Measurements from ENCODE around the gene SPOUT1.
"Not testable (repeated sequence)": the region's sequence is repeated elsewhere in the genome, so short reads cannot be mapped to it uniquely, and the experiment has no call there.

Gene SPOUT1

GRCh38 chr9:128807827-128808226 is 21.8 kb downstream of the SPOUT1 start:
- Histone ChIP-seq H3K4me3 (ENCODE audit: low read depth, low read length) (no peak overlapping the region), H3K36me3 (replicated peaks) (peaks cover 47% of the 10 kb centered on the region), H3K27ac (no peak overlapping the region), H3K27me3 (replicated peaks) (no peaks in the 10 kb centered on the region)
- in situ Hi-C loops (cut with HindIII; ENCODE audit: low pct_ligation_motif_present, low sequenced_read_pairs): no loop called here
- TF ChIP-seq CTCF (IDR thresholded peaks at IDR 0.05; ENCODE audit: low read depth, low read length, missing control alignments): no peak
- no peak for DNase-seq

GRCh38 chr9:128805661-128806060 is 23.9 kb downstream of the SPOUT1 start:
- no peak for DNase-seq
- no peaks in the 10 kb centered on the region for H3K27me3 ChIP-seq (replicated peaks)
- H3K36me3 ChIP-seq (replicated peaks): peaks cover 55% of the 10 kb centered on the region
- in situ Hi-C loops (cut with HindIII; ENCODE audit: low pct_ligation_motif_present, low sequenced_read_pairs): no loop called here
- no peak for TF ChIP-seq CTCF (IDR thresholded peaks at IDR 0.05; ENCODE audit: low read depth, low read length, missing control alignments)
- H3K4me3 ChIP-seq (ENCODE audit: low read depth, low read length): no peak overlapping the region
- no peak overlapping the region for H3K27ac ChIP-seq

- Histone ChIP-seq H3K36me3 (replicated peaks) (peaks cover 59% of the 10 kb centered on the region), H3K4me3 (ENCODE audit: low read depth, low read length) (no peak overlapping the region), H3K27ac (no peak overlapping the region), H3K27me3 (replicated peaks) (no peaks in the 10 kb centered on the region)
- no peak for DNase-seq
- in situ Hi-C loops (cut with HindIII; ENCODE audit: low pct_ligation_motif_present, low sequenced_read_pairs): no loop called here
- no peak for TF ChIP-seq CTCF (IDR thresholded peaks at IDR 0.05; ENCODE audit: low read depth, low read length, missing control alignments)
Measured at GRCh38 chr9:128802482-128802881, 27.1 kb downstream of the SPOUT1 start.

- peaks cover 49% of the 10 kb centered on the region for H3K36me3 ChIP-seq (replicated peaks)
Measured at GRCh38 chr9:128800061-128800460, 29.5 kb downstream of the SPOUT1 start.

GRCh38 chr9:128798896-128799295 is 30.7 kb downstream of the SPOUT1 start:
- Histone ChIP-seq H3K27me3 (replicated peaks) (no peaks in the 10 kb centered on the region), H3K27ac (no peak overlapping the region), H3K36me3 (replicated peaks) (peaks cover 50% of the 10 kb centered on the region), H3K4me3 (ENCODE audit: low read depth, low read length) (no peak overlapping the region)
- in situ Hi-C loops (cut with HindIII; ENCODE audit: low pct_ligation_motif_present, low sequenced_read_pairs): no loop called here
- TF ChIP-seq CTCF (IDR thresholded peaks at IDR 0.05; ENCODE audit: low read depth, low read length, missing control alignments): no peak
- DNase-seq: no peak

More at GRCh38 chr9:128800061-128800460, 29.5 kb downstream of the SPOUT1 start:
- no peak for TF ChIP-seq CTCF (IDR thresholded peaks at IDR 0.05; ENCODE audit: low read depth, low read length, missing control alignments)
- Histone ChIP-seq H3K27me3 (replicated peaks) (no peaks in the 10 kb centered on the region), H3K27ac (no peak overlapping the region), H3K4me3 (ENCODE audit: low read depth, low read length) (no peak overlapping the region)
- in situ Hi-C loops (cut with HindIII; ENCODE audit: low pct_ligation_motif_present, low sequenced_read_pairs): no loop called here
- no peak for DNase-seq

GRCh38 chr9:128794961-128795360 is 34.6 kb downstream of the SPOUT1 start:
- peaks cover 55% of the 10 kb centered on the region for H3K36me3 ChIP-seq (replicated peaks)
- in situ Hi-C loops (cut with HindIII; ENCODE audit: low pct_ligation_motif_present, low sequenced_read_pairs); H3K27ac ChIP-seq; DNase-seq; H3K27me3 ChIP-seq (replicated peaks); H3K4me3 ChIP-seq (ENCODE audit: low read depth, low read length): not testable (repeated sequence)

All from brain microvascular endothelial cell (primary cell).